ENCODE results near the gene TBL1X. TPM values are rescaled to one million over a fixed set of nuclear protein-coding genes. Genes with fewer than 3 reads are reported as not detected.

Gene TBL1X
- total and polyA plus RNA-seq, 2 of the 13 experiments (the other 11 are each of a cell fraction or from before 2014, with no cell fraction given) = 17.6 to 19.9 TPM

DNA sequence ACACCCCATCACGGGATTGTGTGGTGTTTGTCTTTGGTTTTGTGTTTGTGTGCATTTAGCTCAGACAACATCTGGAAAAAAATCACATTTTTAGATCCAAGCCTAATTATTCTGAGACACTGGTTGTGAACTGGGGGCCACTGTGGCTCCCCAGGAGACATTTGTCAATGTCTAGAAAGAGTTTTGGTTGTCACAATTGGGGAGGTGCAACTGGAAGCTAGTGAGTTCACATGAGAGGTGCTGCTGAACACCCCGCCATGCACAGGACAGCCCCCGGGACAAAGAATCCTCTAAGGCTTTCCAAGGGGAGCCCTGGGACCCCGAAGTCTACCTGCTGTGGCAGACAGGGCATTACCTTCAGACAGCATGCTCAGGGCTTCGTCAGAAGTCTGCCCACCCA is 274.3 kb downstream of the TBL1X start (continued):
- TF ChIP-seq GTF2F1 (IDR thresholded peaks at IDR 0.05; ENCODE audit: low read length) = no peak
- TF ChIP-seq MED13 (CRISPR knock-in tag; IDR thresholded peaks at IDR 0.05) = no peak
- no peak for TF ChIP-seq REXO4 (CRISPR knock-in tag; IDR thresholded peaks at IDR 0.05; ENCODE audit: borderline replicate concordance)
- TF ChIP-seq ZNF572 (CRISPR knock-in tag; IDR thresholded peaks at IDR 0.05) = no peak

- POLR2A ChIA-PET = no interaction called here
- intact Hi-C loops (cut with micrococcal nuclease; ENCODE audit: unreplicated experiment) (no loop called here), in situ Hi-C loops (cut with HindIII; ENCODE audit: extremely low pct_ligation_motif_present, low pct_unique_long_range_greater_than_20kb) (no loop called here)
- no peak for ATAC-seq
- no peak for TF ChIP-seq GABPA (IDR thresholded peaks at IDR 0.05; ENCODE audit: low read depth, low read length)
- peak; percentile 58; the same call in 1 of the 2 replicates for TF ChIP-seq GABPA (CRISPR knock-in tag; IDR thresholded peaks at IDR 0.05; ENCODE audit: low read depth)
- TF ChIP-seq ZNF644 (CRISPR knock-in tag; IDR thresholded peaks at IDR 0.05; ENCODE audit: low read depth) = no peak
- Histone ChIP-seq H3K4me1 (ENCODE audit: insufficient read depth, low read length) (no peaks in the 10 kb centered on the region), H3K27me3 (ENCODE audit: control insufficient read depth in 1 of 2, insufficient read depth in 2 of 2, low read length in 2 of 2) (no peaks in the 10 kb centered on the region), H3K4me2 (ENCODE audit: low read depth, low read length) (no peak overlapping the region), H2AFZ (ENCODE audit: low read length) (no peak overlapping the region), H3K9ac (ENCODE audit: insufficient read depth, low read depth, low read length) (no peak overlapping the region), H3K79me2 (ENCODE audit: insufficient read depth, low read length) (no peaks in the 10 kb centered on the region), H3K4me3 (replicated peaks in 1 of 3; ENCODE audit: insufficient read depth in 1 of 3, low read depth in 2 of 3, low read length in 3 of 3) (no peak overlapping the region), H3K9me3 (ENCODE audit: low read length) (no peaks in the 10 kb centered on the region), H4K20me1 (ENCODE audit: insufficient read depth, low read length) (no peaks in the 10 kb centered on the region), H3K36me3 (replicated peaks in 1 of 2; ENCODE audit: control insufficient read depth in 1 of 2, insufficient read depth in 2 of 2, low read length in 2 of 2) (no peaks in the 10 kb centered on the region), H3K27ac (ENCODE audit: extremely low read length, insufficient read depth, low read length) (no peak overlapping the region)
- no peak for DNase-seq (ENCODE audit: low spot score)
- CTCF ChIA-PET (ENCODE audit: low intra/inter-chr PET ratio, low total read pairs) = no interaction called here
- WGBS (ENCODE audit: low lambda C conversion rate) = 46% methylated on average over 4 of the region's 11 CpGs
- no peak for FAIRE-seq
- no TSS peak for BruUV-seq (replicated peaks)
Observed at GRCh38 chrX:9745417-9746115, 280.7 kb downstream of the TBL1X start.
